Adrenal gland (tissue), 5 donors: ENCODE measurements around the gene INHBB.

ENCODE experiments used
- POLR2A ChIP-seq, 2 donors: fragments of 450-650 bp; IDR thresholded peaks; one replicate each; pipeline ENCODE4 v1.6.1; 2017; ENCODE audit warnings: antibody characterized with exemption in 2 of 2, mild to moderate bottlenecking in 2 of 2, moderate library complexity in 1 of 2
- TF ChIP-seq, protein P1 (sequence below), 6 experiments: fragments of 450-650 bp in 4 of 6; fragments of 200-600 bp in 2 of 6; sonication (generic) in 1 of 6; IDR thresholded peaks; 1 replicate in 5 of 6; 2 replicates in 1 of 6; pipeline versions ENCODE4 v1.5.1 to v1.8.0; 2016 to 2021; ENCODE audit warnings: antibody characterized with exemption in 6 of 6, mild to moderate bottlenecking in 2 of 6, moderate library complexity in 1 of 6
- donor health status: DM: no; HTN: no; CAD: no.

DNA sequence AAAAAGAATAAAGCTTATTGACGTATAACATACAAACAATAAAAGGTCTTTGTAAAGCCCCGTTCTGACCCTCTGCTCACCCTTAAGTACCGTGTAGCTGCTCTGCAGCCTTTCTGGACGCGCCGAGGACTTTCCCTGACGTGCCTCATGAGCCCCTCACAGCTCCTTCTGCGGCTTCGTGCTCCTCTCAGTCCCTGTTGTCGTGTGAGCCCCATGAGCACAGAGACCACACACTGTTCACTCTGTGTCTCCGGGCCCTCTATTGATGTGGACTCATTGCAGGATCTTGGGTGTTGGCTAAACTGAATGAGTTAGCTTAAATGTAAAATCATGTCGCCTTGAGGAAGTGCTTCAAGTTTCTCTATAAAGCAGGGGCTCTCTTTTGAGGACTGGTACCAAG is 43.6 kb upstream of the INHBB start:
- TF ChIP-seq, protein P1, sequence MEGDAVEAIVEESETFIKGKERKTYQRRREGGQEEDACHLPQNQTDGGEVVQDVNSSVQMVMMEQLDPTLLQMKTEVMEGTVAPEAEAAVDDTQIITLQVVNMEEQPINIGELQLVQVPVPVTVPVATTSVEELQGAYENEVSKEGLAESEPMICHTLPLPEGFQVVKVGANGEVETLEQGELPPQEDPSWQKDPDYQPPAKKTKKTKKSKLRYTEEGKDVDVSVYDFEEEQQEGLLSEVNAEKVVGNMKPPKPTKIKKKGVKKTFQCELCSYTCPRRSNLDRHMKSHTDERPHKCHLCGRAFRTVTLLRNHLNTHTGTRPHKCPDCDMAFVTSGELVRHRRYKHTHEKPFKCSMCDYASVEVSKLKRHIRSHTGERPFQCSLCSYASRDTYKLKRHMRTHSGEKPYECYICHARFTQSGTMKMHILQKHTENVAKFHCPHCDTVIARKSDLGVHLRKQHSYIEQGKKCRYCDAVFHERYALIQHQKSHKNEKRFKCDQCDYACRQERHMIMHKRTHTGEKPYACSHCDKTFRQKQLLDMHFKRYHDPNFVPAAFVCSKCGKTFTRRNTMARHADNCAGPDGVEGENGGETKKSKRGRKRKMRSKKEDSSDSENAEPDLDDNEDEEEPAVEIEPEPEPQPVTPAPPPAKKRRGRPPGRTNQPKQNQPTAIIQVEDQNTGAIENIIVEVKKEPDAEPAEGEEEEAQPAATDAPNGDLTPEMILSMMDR (IDR thresholded peaks at IDR 0.05): no peak
- no peak for TF ChIP-seq POLR2A (IDR thresholded peaks at IDR 0.05)
